NCI-H82 treated with DMSO at 0.1 percent for 48 hours (cell line): ENCODE measurements around the gene BUB1B.

Experiments
- DNase-seq: peaks from one replicate; lab custom pipeline; 2025; ENCODE audit not compliant: unreplicated experiment; lab: John Stamatoyannopoulos, UW

Gene BUB1B

GRCh38 chr15:40239404-40239692, 78.5 kb downstream of the BUB1B start:
- no peak for DNase-seq

- no peak for DNase-seq
Observed at GRCh38 chr15:40239693-40240618, 79.1 kb downstream of the BUB1B start.

GRCh38 chr15:40240619-40241221, 79.9 kb downstream of the BUB1B start:
- DNase-seq: no peak

DNA sequence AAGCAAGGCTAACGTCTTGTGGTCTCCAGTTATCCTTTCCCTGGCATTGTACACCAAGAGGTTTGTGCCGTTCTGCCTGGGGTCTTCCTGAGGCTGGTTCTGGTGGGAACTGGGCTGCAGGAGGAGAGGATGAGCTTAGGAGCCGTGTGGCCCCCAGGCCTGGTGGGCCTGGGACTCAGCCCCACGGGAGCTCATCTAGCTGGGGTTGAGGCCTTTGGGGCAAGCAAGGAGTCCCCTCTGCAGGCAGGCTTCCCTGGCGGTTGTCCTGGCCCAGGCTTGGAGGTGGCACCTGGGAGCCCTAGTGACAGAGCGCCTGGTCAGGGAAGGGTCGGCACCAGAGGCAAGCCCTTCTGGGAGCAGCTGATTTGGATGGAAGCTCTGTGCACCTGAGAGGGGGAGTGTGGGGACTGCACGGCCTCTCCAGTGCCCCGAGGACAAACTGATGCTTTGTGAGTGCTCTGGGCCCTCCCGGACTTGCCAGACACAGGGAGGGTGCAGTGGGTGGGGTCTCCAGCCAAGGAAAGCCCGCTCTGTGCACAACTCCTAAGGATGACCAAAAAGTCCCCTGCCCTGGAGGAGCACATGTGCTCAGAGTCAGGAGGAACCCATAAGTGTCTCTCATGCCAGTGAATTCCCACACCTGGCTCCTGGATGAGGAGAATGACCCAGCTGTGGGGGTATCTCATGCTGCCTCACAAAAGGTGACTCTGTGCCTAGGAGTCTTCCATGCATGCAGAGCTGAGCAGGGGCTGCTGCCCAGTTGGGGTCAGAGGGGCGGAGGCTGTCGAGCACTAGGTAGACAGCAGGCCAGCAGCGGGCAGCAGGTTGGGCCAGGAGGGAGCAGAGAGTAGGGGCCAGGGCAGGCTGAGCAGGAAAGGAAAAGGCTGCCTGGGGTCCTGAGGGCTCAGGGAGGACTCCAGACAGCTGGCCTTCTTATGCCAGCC, 80.7 kb downstream of the BUB1B start:
- DNase-seq: no peak

DNA sequence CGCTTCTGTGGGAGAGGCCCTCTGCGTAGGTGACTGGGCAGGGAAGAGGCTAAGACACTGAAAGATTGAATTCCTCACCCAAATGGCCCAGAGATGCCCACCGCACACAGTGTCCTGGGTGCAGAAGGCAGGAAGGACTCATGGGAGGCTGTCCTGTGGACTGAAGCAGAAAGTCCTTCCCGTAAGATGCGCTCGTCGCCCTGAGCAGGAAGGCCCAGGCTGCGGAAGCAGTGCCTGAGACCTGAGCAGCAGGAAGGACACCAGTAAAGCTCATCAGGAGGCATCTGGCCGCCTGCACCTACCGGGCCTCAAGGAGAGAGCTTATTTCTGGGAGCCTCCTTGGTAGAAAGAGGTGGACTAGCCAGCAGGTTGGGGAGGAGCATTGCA, 81.3 kb downstream of the BUB1B start:
- DNase-seq: no peak

GRCh38 chr15:40242601-40243000, 81.7 kb downstream of the BUB1B start:
- no peak for DNase-seq

DNA sequence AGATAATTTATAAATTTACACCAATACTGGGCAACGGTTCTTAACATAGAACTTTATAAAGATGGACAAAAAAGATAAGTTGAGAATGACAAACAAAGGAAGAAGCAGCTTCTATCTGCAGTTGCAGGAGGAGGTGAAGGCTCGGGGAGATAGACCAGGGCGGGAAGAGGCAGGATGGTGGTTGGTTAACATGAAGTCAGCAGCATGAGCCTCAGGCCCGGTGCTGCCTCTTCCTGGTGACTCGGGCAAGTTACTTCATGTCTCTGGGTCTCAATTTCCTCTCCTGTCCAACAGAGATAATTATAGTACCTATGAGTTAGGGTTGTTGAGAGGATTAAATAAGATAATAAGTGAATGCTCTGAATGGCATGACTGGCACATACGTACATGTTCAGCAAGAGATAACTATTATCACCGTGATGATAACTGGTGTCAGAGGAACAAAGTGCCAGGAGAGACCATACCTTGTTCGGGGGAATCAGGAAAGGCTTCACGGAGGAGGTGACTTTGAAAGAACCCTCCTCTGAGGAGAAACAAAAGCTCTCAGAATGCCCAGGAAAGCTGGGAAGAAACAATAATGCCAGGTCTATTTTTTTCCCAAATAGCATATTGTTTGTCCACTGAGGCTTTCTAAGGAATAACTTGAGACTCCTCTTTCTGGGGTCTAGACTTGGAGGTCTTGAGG, 82.4 kb downstream of the BUB1B start:
- no peak for DNase-seq

DNA sequence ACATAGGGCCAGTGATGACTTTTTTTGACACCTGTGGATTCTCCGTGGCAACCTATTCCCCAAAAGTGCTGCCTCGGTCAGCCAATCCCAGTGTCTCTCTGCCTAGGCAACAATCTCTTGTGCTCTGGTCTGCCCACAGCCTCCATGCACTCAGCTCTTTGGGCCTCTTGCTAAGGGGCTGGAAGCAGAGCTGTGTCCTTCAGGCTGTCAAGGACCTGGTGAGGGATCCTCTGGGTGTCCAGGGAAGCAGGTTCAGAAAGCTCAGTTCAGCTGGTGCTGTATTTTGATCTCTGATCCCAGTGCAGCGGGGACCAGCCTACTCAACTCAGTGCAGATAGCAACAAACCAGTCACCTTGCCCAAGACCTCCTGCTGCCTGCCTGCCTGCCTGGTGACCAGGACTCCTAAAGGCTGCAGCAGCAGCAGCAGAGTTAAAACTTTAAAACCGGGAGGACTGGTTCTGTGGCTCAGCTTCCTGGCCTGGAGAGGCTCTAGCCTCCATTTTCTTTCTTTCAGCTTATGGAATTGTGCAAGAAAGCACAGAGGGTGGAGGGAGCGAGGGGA, 84.2 kb downstream of the BUB1B start:
- DNase-seq: no peak

DNA sequence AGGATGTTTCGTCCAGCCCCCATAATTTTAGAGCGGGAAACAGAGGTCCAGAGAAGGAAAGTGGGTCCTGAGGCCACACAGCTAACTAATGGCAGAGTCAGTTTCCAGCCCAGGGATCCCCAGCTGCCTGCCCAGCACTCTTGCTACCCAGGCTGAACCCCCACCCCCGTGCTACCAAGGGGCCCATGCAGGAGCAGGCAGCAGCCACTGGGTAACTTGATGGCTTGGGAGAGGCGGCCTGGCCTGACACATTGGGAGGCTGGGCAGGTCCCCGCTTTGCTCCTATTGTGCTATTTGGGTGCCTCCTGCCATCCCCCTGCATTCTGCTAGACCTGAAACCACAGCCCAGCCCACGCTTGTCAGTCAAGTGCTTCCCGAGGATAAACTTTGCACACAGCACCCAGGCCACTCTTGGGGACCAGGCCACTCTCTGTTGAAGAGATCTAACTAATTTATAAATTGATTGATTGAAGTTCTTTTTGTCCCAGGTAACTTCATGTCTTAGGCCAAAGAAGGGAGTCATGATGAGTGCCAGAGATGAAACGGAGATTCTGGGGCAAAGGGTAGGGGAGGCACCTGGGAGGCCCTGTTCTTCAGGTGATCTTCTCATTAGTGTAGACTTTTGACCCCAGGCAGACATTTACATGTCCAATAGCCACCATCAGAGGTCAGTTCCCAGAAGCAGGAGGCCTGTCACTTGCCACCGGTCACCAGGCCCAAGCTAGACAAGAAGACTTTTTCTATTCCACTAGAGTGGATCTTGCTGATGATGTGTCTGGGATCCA, 85.0 kb downstream of the BUB1B start:
- DNase-seq: no peak

DNA sequence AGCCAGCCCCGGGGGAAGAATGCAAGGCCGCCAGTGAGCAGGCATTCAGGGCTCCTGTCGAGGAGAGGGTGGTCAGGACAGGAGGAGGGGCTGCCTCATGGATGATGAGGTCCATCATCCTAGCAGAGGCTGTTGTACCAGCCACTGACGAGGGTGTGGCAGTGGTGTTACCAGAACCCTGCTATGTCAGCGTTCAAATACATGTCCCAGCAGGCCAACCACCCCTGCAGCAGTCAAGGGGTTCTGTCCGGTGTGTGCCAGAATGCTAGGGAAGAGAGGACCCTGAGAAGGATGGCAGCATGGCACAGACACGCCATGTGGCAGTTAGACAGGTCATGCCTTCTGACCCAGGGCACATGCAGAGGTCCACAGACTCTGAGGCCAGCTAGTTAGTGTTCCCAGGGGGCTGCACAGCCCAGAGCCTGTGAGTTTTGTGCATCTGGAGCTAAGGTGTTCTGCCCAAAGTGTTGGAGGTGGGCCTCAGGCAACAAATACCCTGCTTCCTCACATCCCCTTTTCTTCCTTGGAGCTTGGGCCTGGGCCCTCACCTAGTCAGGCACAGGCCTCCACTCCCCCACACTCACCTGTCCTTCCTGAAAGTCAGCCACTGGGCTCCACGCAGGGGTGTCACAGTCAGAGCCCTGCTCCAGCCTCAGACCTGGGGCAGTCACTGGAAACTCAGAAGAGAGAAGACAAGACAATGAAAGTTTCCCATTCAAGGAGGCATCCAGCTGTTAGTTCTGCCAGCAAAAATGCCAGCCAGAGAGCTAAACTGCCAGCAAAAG, 85.8 kb downstream of the BUB1B start:
- DNase-seq: no peak

DNA sequence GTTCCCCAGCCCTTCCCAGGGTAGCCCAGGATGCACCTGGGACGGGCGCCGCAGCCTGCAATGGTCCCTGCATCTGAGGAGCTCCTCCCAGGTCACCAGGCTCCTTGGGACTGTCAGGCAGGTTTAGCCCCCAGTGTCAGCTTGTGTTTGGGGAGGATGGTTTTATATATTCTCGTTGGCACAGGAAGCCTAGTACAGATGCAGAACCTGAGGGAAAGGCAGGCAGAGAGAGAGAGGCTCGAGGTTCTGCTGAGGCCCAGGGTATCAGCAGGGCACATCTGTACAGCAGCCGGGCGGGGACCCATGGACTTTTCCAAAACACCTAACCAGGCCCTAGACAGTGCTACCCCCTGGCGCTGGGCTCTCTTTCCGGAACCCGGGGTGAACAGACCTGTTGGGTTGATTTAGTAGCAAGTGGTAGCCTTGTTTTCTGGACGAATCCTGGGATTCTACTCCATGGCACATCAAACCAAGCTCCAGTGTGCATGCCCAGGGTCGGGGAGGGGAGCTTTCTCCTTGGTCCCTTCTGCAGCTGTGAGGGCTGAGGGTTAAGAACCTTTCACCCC, 86.6 kb downstream of the BUB1B start:
- DNase-seq: no peak

DNA sequence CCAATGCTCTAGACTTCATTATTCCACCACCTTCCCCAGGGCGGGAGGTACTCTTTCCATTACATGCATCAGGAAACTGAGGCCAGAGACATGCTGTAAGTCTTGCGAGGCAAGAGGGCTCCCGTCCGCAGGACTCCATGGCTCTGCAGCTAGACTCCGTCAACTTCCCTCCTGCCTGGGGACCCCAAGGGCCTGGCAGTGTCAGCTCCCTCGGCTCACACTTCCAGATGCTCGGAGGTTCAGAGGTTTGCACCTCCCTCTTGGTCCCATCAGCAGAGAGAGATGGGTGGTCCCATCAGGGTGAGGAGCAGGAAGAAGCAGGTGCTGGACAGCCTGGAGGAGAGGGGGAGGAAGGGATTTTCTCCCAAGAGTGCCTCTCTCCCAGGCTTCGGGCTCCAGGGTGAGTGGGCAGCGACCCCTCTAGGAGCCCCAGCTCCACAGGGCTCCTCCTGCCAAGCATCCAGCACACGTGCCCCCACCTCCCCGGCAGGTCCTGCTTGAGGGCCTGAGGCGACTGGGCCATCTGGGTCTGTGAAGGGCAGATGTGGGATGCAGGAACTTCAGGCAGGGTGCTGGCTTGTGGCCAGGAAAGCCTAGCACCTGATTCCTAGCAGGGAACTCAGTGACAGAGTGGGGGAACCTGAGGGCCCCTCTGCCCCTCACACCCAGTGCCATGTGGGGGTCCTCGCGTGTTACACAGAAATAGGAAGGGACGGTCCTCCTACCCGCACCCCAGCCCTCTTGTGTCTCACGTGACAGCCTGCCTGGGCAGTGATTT, 87.3 kb downstream of the BUB1B start:
- DNase-seq: no peak

DNA sequence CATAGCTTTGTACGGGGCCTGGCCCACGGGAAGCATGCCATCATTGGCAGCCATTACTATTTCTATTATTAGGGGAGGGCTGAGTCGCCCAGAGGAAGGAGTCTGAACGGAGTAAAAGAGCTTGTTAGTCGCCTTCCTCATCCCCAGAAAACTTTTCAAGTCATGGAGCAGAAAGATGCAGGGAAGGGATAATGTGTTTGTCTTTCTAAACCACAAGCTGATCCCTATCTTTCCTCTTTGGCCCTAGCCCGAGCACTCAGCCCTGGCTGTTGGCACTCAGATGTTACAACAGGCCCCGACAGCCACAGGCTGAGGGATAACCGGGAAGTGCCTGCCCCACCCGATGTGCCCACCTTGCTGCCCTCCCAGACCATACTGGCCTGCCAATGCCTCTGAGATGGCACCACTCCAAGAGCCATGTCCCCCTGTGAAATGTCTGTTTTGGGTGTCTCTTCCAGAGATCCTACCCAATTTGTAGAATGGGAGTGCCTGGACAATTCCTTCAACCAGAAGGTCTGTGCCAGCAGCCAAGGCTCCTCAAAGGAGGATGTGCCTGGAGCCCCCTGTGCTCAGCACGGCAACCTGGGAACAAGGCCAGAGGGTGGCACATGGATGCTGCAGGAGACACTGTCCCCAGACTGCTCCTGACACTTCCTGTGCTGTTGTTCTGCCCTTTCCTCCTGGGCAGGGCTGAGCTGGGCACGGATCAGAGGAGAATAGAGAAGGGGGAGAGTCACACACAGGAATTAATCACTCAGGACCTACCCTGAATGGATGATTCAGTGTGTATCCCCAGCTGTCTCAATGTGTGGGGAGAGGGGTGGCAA, 88.8 kb downstream of the BUB1B start:
- no peak for DNase-seq

DNA sequence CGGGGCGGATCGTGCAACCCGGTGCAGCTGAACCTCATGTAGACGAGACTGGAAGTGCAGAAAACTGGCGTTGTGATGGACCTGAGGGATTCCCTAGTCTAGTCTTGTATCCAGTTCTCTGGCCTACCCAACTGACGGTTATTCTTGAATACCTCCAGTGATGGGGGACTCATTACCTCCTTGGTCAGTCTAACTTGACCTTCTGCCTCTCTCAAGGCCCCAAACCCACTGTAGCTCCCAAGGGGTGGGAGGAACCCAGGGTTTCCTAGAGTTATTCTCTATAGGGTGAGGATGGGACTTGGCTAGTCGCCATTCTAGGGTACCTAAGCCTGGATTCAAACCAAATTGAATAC, 89.4 kb downstream of the BUB1B start:
- DNase-seq: no peak

- no peak for DNase-seq
Observed at GRCh38 chr15:40250771-40251483, 90.1 kb downstream of the BUB1B start.

- no peak for DNase-seq
Observed at GRCh38 chr15:40251486-40252140, 90.7 kb downstream of the BUB1B start.
